MM.1S (cell line): ENCODE data around the gene SEM1.
"Not testable (repeated sequence)": the region's sequence is repeated elsewhere in the genome, so short reads cannot be mapped to it uniquely, and the experiment has no call there.

Experiments used
- DNase-seq: peaks from one replicate; pipeline ENCODE4 v3.0.0-alpha.2; 2015
- H2AFZ ChIP-seq: fragments of 300-600 bp; sonication (generic); 2 replicates; pipeline ENCODE4 v1.6.0; 2016; ENCODE audit warnings: antibody characterized with exemption, low read length
- H3F3A ChIP-seq: fragments of 300-600 bp; sonication (generic); 2 replicates; pipeline ENCODE4 v1.6.1; 2016; ENCODE audit warnings: mild to moderate bottlenecking, antibody characterized with exemption, low read length, moderate library complexity, mixed read lengths; ENCODE audit not compliant: insufficient read depth
- H3K27ac ChIP-seq: fragments of 300-600 bp; sonication (generic); 2 replicates; pipeline ENCODE4 v1.5.1; 2016; ENCODE audit warnings: mild to moderate bottlenecking, low read length
- H3K27me3 ChIP-seq: fragments of 300-600 bp; sonication (generic); replicated peaks from 2 replicates; pipeline ENCODE4 v1.6.0; 2016; ENCODE audit warnings: low read length; ENCODE audit not compliant: insufficient read depth
- H3K36me3 ChIP-seq: fragments of 300-600 bp; sonication (generic); replicated peaks from 2 replicates; pipeline ENCODE4 v1.6.1; 2016; ENCODE audit warnings: mild to moderate bottlenecking, low read length, mixed read lengths; ENCODE audit not compliant: insufficient read depth
- H3K4me1 ChIP-seq: fragments of 300-600 bp; sonication (generic); 2 replicates; pipeline ENCODE4 v1.6.1; 2016; ENCODE audit warnings: low read length, mixed read lengths
- H3K4me2 ChIP-seq: fragments of 300-600 bp; sonication (generic); 2 replicates; pipeline ENCODE4 v1.6.0; 2016; ENCODE audit warnings: low read depth, low read length
- H3K4me3 ChIP-seq: fragments of 300-600 bp; sonication (generic); 2 replicates; pipeline ENCODE4 v1.5.1; 2016; ENCODE audit warnings: low read length, mixed read lengths
- H3K79me2 ChIP-seq: fragments of 300-600 bp; sonication (generic); 2 replicates; pipeline ENCODE4 v1.6.1; 2016; ENCODE audit warnings: mixed run types, low read length, mixed read lengths
- H3K9ac ChIP-seq: fragments of 300-600 bp; sonication (generic); 2 replicates; pipeline ENCODE4 v1.6.1; 2016; ENCODE audit warnings: low read length, mixed read lengths
- H3K9me2 ChIP-seq: fragments of 300-600 bp; sonication (generic); replicated peaks from 2 replicates; pipeline ENCODE4 v1.6.1; 2016; ENCODE audit warnings: mild to moderate bottlenecking, low read length, mixed read lengths; ENCODE audit not compliant: insufficient read depth
- H3K9me3 ChIP-seq: fragments of 300-600 bp; sonication (generic); replicated peaks from 2 replicates; pipeline ENCODE4 v1.6.1; 2016; ENCODE audit warnings: mild to moderate bottlenecking, low read length, mixed read lengths; ENCODE audit not compliant: insufficient read depth
- H4K20me1 ChIP-seq: fragments of 300-600 bp; sonication (generic); 2 replicates; pipeline ENCODE4 v1.6.1; 2016; ENCODE audit warnings: mild to moderate bottlenecking, low read length, moderate library complexity, mixed read lengths; ENCODE audit not compliant: insufficient read depth
- EZH2 ChIP-seq: fragments of 300-600 bp; sonication (generic); optimal IDR thresholded peaks from 2 replicates; pipeline ENCODE3; 2017; ENCODE audit warnings: low read depth, mild to moderate bottlenecking, antibody characterized with exemption, low read length, mixed read lengths
- EZH2phosphoT487 ChIP-seq: fragments of 300-600 bp; sonication (generic); IDR thresholded peaks from 2 replicates; pipeline ENCODE4 v1.6.1; 2018; ENCODE audit warnings: antibody characterized with exemption, low read length
- TF ChIP-seq, protein P1 (sequence below): fragments of 300-600 bp; sonication (generic); IDR thresholded peaks from 2 replicates; pipeline ENCODE4 v1.5.1; 2016; ENCODE audit warnings: antibody characterized with exemption, low read length, mixed read lengths

The SEM1 gene

DNA sequence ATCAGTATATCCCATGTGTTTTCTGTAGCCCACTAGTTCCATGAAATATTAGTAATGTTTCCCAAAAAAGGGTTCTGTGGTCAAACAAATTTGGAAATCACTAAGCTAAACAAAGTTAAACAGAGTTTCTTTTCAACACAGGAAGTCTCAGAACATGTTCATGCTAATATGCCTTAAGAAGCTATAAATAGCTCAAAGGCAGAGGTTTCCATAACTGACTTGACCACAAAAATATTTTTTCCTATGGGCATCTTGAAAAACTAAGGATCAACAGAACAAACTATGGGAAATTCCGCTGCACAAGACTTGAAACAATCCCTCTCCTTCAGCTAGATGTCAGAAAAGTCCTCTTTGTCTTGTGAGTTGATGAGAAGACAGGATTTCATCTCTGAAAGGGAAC lies 59.7 kb downstream of the SEM1 start:
- Histone ChIP-seq H3K4me3 (no peak overlapping the region), H3K79me2 (no peaks in the 10 kb centered on the region), H3K9ac (no peak overlapping the region), H3K4me1 (no peaks in the 10 kb centered on the region), H3F3A (no peaks in the 10 kb centered on the region), H3K9me3 (no peaks in the 10 kb centered on the region), H3K27ac (no peak overlapping the region), H3K36me3 (no peaks in the 10 kb centered on the region), H4K20me1 (no peaks in the 10 kb centered on the region), H3K9me2 (no peaks in the 10 kb centered on the region), H2AFZ (no peak overlapping the region), H3K4me2 (no peak overlapping the region), H3K27me3 (no peaks in the 10 kb centered on the region)
- no peak for DNase-seq
- TF ChIP-seq, protein P1, sequence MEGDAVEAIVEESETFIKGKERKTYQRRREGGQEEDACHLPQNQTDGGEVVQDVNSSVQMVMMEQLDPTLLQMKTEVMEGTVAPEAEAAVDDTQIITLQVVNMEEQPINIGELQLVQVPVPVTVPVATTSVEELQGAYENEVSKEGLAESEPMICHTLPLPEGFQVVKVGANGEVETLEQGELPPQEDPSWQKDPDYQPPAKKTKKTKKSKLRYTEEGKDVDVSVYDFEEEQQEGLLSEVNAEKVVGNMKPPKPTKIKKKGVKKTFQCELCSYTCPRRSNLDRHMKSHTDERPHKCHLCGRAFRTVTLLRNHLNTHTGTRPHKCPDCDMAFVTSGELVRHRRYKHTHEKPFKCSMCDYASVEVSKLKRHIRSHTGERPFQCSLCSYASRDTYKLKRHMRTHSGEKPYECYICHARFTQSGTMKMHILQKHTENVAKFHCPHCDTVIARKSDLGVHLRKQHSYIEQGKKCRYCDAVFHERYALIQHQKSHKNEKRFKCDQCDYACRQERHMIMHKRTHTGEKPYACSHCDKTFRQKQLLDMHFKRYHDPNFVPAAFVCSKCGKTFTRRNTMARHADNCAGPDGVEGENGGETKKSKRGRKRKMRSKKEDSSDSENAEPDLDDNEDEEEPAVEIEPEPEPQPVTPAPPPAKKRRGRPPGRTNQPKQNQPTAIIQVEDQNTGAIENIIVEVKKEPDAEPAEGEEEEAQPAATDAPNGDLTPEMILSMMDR, result no peak
- TF ChIP-seq EZH2phosphoT487 (no peak), EZH2 (no peak)

DNA sequence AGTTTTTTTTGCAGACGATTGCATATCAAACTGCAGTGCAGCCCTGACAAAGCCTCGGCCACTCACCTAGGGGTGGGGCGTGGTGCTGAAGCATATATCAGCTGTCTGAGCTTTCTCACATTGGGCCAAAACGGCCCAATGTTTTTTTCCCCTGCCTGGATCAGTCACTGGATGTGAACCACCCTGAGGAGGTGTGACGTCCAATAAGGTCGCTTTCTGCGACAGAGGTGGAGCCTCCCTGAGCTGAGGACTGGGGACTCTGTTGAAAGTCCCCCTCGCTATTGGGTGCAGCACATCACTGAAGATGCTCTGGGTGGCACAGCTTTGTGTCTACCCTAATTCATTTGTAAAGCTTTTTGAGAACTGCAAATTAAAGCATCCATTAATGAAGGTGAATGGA lies 60.9 kb downstream of the SEM1 start:
- no peaks in the 10 kb centered on the region for H4K20me1 ChIP-seq
- no peak for TF ChIP-seq EZH2
- H3K4me3 ChIP-seq, result no peak overlapping the region
- no peak overlapping the region for H3K27ac ChIP-seq
- no peaks in the 10 kb centered on the region for H3K9me3 ChIP-seq
- no peak for DNase-seq
- no peaks in the 10 kb centered on the region for H3F3A ChIP-seq
- no peaks in the 10 kb centered on the region for H3K9me2 ChIP-seq
- H3K4me2 ChIP-seq, result no peak overlapping the region
- no peaks in the 10 kb centered on the region for H3K79me2 ChIP-seq
- H3K36me3 ChIP-seq, result no peaks in the 10 kb centered on the region
- no peaks in the 10 kb centered on the region for H3K27me3 ChIP-seq
- no peaks in the 10 kb centered on the region for H3K4me1 ChIP-seq
- H3K9ac ChIP-seq, result no peak overlapping the region
- H2AFZ ChIP-seq, result no peak overlapping the region

DNA sequence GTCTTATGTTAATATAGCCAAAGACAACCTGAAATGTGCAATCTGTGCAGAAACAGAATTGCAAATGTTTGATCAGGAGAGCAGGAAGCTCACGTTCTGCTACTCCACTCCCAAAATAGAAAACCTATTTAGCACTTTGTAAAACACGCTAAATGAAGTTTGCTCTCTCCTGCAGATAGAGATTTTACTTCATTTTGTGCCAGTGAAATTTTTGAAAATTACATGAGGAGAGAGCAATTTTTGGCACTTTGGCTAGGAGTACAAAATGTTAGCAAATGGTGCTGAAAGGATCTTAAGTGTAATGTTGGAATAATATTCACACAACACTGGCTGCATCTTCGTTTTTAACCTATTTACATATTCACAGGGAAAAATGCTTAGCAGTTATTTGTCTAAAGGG lies 61.9 kb downstream of the SEM1 start:
- Histone ChIP-seq H3K27ac (no peak overlapping the region), H3K4me2 (no peak overlapping the region), H3K9ac (no peak overlapping the region), H3K79me2 (no peaks in the 10 kb centered on the region), H3K36me3 (no peaks in the 10 kb centered on the region), H4K20me1 (no peaks in the 10 kb centered on the region), H3K9me2 (no peaks in the 10 kb centered on the region), H3K27me3 (no peaks in the 10 kb centered on the region), H3K4me3 (no peak overlapping the region), H3F3A (no peaks in the 10 kb centered on the region), H3K4me1 (no peaks in the 10 kb centered on the region), H2AFZ (no peak overlapping the region), H3K9me3 (no peaks in the 10 kb centered on the region)
- DNase-seq, result no peak
- no peak for TF ChIP-seq EZH2
- TF ChIP-seq EZH2phosphoT487, result no peak
- TF ChIP-seq, protein P1, result no peak

DNA sequence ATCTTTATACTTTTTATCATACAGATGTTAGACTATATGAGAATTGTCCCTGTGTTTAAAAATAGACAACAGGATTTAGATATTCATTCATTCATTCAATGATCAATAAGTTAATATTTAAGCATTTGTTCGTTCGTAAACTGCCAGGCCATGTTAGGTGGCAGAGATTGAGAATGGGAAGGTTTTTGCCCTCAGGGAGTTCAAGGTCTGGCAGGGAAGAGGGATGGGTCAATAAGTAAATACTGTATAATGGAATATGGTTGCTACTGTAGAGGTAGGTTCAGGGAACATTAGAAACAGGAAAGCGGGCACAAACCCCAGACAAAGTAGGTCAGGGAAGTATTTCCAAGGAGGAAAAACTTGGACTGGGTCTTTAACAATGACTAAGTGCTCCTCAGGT lies 64.6 kb downstream of the SEM1 start:
- DNase-seq, result no peak
- no peaks in the 10 kb centered on the region for H3K36me3 ChIP-seq
- H2AFZ ChIP-seq, result no peak overlapping the region
- TF ChIP-seq EZH2phosphoT487 (no peak), EZH2 (no peak)
- TF ChIP-seq, protein P1, result no peak
- no peak overlapping the region for H3K4me3 ChIP-seq
- H4K20me1 ChIP-seq, result no peaks in the 10 kb centered on the region
- no peaks in the 10 kb centered on the region for H3K9me3 ChIP-seq
- H3K4me2 ChIP-seq, result no peak overlapping the region
- no peaks in the 10 kb centered on the region for H3K27me3 ChIP-seq
- H3F3A ChIP-seq, result no peaks in the 10 kb centered on the region
- no peaks in the 10 kb centered on the region for H3K79me2 ChIP-seq
- H3K9ac ChIP-seq, result no peak overlapping the region
- H3K9me2 ChIP-seq, result no peaks in the 10 kb centered on the region
- no peak overlapping the region for H3K27ac ChIP-seq
- H3K4me1 ChIP-seq, result no peaks in the 10 kb centered on the region

DNA sequence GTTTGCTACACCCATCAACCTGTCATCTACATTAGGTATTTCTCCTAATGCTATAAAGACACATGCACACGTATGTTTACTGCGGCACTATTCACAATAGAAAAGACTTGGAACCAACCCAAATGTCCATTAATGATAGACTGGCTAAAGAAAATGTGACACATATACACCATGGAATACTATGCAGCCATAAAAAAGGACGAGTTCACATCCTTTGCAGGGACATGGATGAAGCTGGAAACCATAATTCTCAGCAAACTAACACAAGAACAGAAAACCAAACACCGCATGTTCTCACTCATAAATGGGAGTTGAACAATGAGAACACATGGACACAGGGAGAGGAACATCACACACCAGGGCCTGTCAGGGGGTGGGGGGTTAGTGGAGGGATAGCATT lies 66.2 kb downstream of the SEM1 start:
- not testable (repeated sequence) for H3K27ac ChIP-seq, H2AFZ ChIP-seq, DNase-seq, H3K4me3 ChIP-seq, H3K9ac ChIP-seq, H3K9me3 ChIP-seq, H3F3A ChIP-seq, H3K79me2 ChIP-seq, H3K4me1 ChIP-seq, H3K27me3 ChIP-seq, H3K36me3 ChIP-seq, H3K9me2 ChIP-seq, H4K20me1 ChIP-seq, H3K4me2 ChIP-seq
